ENCODE data around the gene CDC34.

Gene CDC34

GRCh38 chr19:497869-498510 is 33.6 kb upstream of the CDC34 start:
- DNase-seq (ENCODE audit: low read depth) = no peak
- no peak overlapping the region for H3K4me3 ChIP-seq (ENCODE audit: low read depth, low read length)
- TF ChIP-seq, protein P1, sequence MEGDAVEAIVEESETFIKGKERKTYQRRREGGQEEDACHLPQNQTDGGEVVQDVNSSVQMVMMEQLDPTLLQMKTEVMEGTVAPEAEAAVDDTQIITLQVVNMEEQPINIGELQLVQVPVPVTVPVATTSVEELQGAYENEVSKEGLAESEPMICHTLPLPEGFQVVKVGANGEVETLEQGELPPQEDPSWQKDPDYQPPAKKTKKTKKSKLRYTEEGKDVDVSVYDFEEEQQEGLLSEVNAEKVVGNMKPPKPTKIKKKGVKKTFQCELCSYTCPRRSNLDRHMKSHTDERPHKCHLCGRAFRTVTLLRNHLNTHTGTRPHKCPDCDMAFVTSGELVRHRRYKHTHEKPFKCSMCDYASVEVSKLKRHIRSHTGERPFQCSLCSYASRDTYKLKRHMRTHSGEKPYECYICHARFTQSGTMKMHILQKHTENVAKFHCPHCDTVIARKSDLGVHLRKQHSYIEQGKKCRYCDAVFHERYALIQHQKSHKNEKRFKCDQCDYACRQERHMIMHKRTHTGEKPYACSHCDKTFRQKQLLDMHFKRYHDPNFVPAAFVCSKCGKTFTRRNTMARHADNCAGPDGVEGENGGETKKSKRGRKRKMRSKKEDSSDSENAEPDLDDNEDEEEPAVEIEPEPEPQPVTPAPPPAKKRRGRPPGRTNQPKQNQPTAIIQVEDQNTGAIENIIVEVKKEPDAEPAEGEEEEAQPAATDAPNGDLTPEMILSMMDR (conservative IDR thresholded peaks at IDR 0.05; ENCODE audit: low read depth, low read length) = no peak

- no peak overlapping the region for H3K4me3 ChIP-seq (ENCODE audit: low read depth, low read length)
- TF ChIP-seq, protein P1 (conservative IDR thresholded peaks at IDR 0.05; ENCODE audit: low read depth, low read length) = no peak
- no peak for DNase-seq (ENCODE audit: low read depth)
Observed at GRCh38 chr19:498511-498891, 33.1 kb upstream of the CDC34 start.

DNA sequence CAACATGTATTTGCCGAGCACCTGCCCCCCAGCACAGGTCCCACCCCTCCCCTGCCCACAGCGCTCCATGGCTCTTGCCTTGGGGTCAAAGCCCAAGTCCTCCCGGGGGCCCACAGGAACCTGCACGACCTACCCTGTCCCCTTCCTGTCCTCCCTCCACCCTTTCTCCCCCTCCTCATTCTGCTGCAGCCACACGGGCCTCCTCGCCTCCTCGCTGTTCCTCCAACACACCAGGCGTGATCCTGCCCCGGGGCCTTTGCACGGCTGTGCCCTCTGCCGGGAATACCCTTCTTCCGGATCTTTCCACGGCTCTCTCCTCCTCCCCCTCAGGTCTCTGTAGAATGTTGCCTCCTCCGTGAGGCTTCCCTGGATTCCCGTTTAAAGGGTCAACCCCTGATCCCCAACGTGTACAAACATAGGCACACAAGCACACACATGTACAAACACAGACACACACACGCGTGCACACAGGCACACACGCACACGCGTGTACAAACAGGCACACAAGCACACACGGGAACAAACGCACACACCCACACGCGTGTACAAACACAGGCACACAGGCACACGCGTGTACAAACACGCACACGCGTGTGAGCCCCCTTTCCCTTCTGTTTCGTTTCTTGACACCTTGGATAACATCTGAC is 32.5 kb upstream of the CDC34 start:
- DNase-seq (ENCODE audit: low read depth) = no peak
- no peak overlapping the region for H3K4me3 ChIP-seq (ENCODE audit: low read depth, low read length)
- TF ChIP-seq, protein P1 (conservative IDR thresholded peaks at IDR 0.05; ENCODE audit: low read depth, low read length) = no peak

- no peak for DNase-seq (ENCODE audit: low read depth)
- TF ChIP-seq, protein P1 (conservative IDR thresholded peaks at IDR 0.05; ENCODE audit: low read depth, low read length) = no peak
- no peak overlapping the region for H3K4me3 ChIP-seq (ENCODE audit: low read depth, low read length)
Observed at GRCh38 chr19:501646-502045, 29.9 kb upstream of the CDC34 start.

DNA sequence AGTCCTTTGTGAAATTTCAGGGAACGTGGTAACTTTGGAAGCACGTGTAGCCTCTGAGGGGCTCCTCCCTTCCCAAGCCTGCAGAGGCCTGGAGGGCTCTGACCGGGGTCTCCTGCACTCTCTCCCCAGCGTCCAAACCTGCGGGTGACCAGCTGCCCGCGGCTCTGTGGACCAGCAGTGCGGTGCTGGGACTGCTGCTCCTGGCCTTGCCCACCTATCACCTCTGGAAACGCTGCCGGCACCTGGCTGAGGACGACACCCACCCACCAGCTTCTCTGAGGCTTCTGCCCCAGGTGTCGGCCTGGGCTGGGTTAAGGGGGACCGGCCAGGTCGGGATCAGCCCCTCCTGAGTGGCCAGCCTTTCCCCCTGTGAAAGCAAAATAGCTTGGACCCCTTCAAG is 26.9 kb upstream of the CDC34 start:
- no peak overlapping the region for H3K4me3 ChIP-seq (ENCODE audit: low read depth, low read length)
- TF ChIP-seq, protein P1 (conservative IDR thresholded peaks at IDR 0.05; ENCODE audit: low read depth, low read length) = no peak

GRCh38 chr19:506404-507285 is 24.9 kb upstream of the CDC34 start:
- H3K4me3 ChIP-seq (ENCODE audit: low read depth, low read length) = peak overlapping the region; percentile 95
- DNase-seq (ENCODE audit: low read depth) = peak; percentile 100
- TF ChIP-seq, protein P1 (conservative IDR thresholded peaks at IDR 0.05; ENCODE audit: low read depth, low read length) = peak; percentile 93

More for the DNA sequence above, 26.9 kb upstream of the CDC34 start:
- DNase-seq (ENCODE audit: low read depth) = no peak
